A549 (cell line): ENCODE data around the gene FGR.

Source experiments
- BHLHE40 ChIP-seq: IDR thresholded peaks from 2 replicates; pipeline ENCODE4 v1.6.1; 2012; ENCODE audit warnings: low read depth, low read length, inconsistent platforms
- CEBPB ChIP-seq, 2 experiments: fragments of >200 bp in 1 of 2; sonication (Bioruptor Twin) in 1 of 2; formaldehyde crosslinking in 1 of 2; IDR thresholded peaks; 2 replicates each; pipeline ENCODE4 v1.6.1; 2012 to 2016
- CHD4 ChIP-seq: fragments of 200-600 bp; sonication (generic); IDR thresholded peaks from 2 replicates; pipeline ENCODE4 v1.6.1; 2016; ENCODE audit warnings: antibody characterized with exemption, mild to moderate bottlenecking, borderline replicate concordance
- EHMT2 ChIP-seq: fragments of 200-600 bp; sonication (generic); IDR thresholded peaks from 2 replicates; pipeline ENCODE4 v1.6.1; 2016; ENCODE audit warnings: antibody characterized with exemption, low read depth, mild to moderate bottlenecking, moderate library complexity
- EP300 ChIP-seq, 2 experiments: fragments of >200 bp; sonication (Bioruptor Twin); formaldehyde crosslinking; IDR thresholded peaks; 2 replicates in 1 of 2; 3 replicates in 1 of 2; pipeline ENCODE4 v1.6.1; 2016 to 2017
- JUN ChIP-seq, 2 experiments: fragments of >200 bp; sonication (Bioruptor Twin); formaldehyde crosslinking; IDR thresholded peaks; 2 replicates in 1 of 2; 3 replicates in 1 of 2; pipeline ENCODE4 v1.6.1; 2016 to 2017
- KDM5A ChIP-seq: fragments of 200-600 bp; sonication (generic); IDR thresholded peaks from 2 replicates; pipeline ENCODE4 v1.6.1; 2016; ENCODE audit warnings: antibody characterized with exemption, mild to moderate bottlenecking
- POLR2A ChIP-seq: IDR thresholded peaks from 2 replicates; pipeline ENCODE4 v1.6.1; 2012; ENCODE audit warnings: mild to moderate bottlenecking, low read length
- POLR2AphosphoS2 ChIP-seq: conservative IDR thresholded peaks from 2 replicates; pipeline ENCODE4 v1.6.1; 2012; ENCODE audit warnings: low read length, improper control_type of control experiment, inconsistent platforms
- SREBF2 ChIP-seq: fragments of 450-650 bp; IDR thresholded peaks from 2 replicates; pipeline ENCODE4 v1.6.1; 2014; ENCODE audit warnings: mild to moderate bottlenecking, moderate library complexity
- ZC3H11A ChIP-seq: fragments of 450-650 bp; IDR thresholded peaks from 2 replicates; pipeline ENCODE4 v1.6.1; 2014; ENCODE audit warnings: antibody characterized with exemption, mild to moderate bottlenecking
- TF ChIP-seq, protein P1 (sequence below): fragments of >200 bp; sonication (Bioruptor Twin); formaldehyde crosslinking; IDR thresholded peaks from 3 replicates; pipeline ENCODE4 v1.5.1; 2016
- TF ChIP-seq, protein P2 (sequence below): fragments of 150-350 bp; IDR thresholded peaks from 2 replicates; pipeline ENCODE4 v1.6.1; 2014; ENCODE audit warnings: low read depth, mild to moderate bottlenecking, low read length

- TF ChIP-seq POLR2A: no peak
- TF ChIP-seq KDM5A: no peak
- no peak for TF ChIP-seq CEBPB (IDR thresholded peaks at IDR 0.05)
- TF ChIP-seq, protein P1, sequence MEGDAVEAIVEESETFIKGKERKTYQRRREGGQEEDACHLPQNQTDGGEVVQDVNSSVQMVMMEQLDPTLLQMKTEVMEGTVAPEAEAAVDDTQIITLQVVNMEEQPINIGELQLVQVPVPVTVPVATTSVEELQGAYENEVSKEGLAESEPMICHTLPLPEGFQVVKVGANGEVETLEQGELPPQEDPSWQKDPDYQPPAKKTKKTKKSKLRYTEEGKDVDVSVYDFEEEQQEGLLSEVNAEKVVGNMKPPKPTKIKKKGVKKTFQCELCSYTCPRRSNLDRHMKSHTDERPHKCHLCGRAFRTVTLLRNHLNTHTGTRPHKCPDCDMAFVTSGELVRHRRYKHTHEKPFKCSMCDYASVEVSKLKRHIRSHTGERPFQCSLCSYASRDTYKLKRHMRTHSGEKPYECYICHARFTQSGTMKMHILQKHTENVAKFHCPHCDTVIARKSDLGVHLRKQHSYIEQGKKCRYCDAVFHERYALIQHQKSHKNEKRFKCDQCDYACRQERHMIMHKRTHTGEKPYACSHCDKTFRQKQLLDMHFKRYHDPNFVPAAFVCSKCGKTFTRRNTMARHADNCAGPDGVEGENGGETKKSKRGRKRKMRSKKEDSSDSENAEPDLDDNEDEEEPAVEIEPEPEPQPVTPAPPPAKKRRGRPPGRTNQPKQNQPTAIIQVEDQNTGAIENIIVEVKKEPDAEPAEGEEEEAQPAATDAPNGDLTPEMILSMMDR: no peak
- TF ChIP-seq BHLHE40: no peak
- TF ChIP-seq SREBF2: no peak
- TF ChIP-seq JUN (IDR thresholded peaks at IDR 0.05): no peak
- TF ChIP-seq, protein P2, sequence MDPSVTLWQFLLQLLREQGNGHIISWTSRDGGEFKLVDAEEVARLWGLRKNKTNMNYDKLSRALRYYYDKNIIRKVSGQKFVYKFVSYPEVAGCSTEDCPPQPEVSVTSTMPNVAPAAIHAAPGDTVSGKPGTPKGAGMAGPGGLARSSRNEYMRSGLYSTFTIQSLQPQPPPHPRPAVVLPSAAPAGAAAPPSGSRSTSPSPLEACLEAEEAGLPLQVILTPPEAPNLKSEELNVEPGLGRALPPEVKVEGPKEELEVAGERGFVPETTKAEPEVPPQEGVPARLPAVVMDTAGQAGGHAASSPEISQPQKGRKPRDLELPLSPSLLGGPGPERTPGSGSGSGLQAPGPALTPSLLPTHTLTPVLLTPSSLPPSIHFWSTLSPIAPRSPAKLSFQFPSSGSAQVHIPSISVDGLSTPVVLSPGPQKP: no peak
- no peak for TF ChIP-seq ZC3H11A
- TF ChIP-seq CHD4: no peak
- TF ChIP-seq EHMT2: no peak
- no peak for TF ChIP-seq EP300 (IDR thresholded peaks at IDR 0.05)
- TF ChIP-seq POLR2AphosphoS2: no peak
Observed at GRCh38 chr1:27682351-27682944, 47.5 kb upstream of the FGR start.
